Esophagus (tissue), 2 donors: ENCODE measurements around the gene OR51E1. TPM values are rescaled to one million over a fixed set of nuclear protein-coding genes. Genes with fewer than 3 reads are reported as not detected.

Source experiments
- H3K27ac ChIP-seq, 2 donors: one replicate each; pipeline ENCODE4 v1.5.1; 2013; ENCODE audit warnings: low read depth in 2 of 2, mild to moderate bottlenecking in 2 of 2, inconsistent platforms in 1 of 2, low read length in 1 of 2, moderate library complexity in 1 of 2
- H3K27me3 ChIP-seq, 2 donors: one replicate each; pipeline ENCODE4 v1.6.1; 2013; ENCODE audit warnings: low read length in 2 of 2, control low read depth in 1 of 2, mild to moderate bottlenecking in 1 of 2; ENCODE audit not compliant: insufficient read depth in 2 of 2, control insufficient read depth in 1 of 2
- H3K36me3 ChIP-seq, 2 donors: one replicate each; pipeline ENCODE4 v1.6.1; 2013; ENCODE audit warnings: low read length in 1 of 2; ENCODE audit not compliant: control insufficient read depth in 2 of 2, insufficient read depth in 2 of 2
- H3K4me1 ChIP-seq, 2 donors: one replicate each; pipeline ENCODE4 v1.6.1; 2013; ENCODE audit warnings: low read length in 1 of 2; ENCODE audit not compliant: control insufficient read depth in 2 of 2, insufficient read depth in 2 of 2
- H3K4me3 ChIP-seq, 2 donors: one replicate each; pipeline ENCODE4 v1.5.1; 2013; ENCODE audit warnings: low read length in 2 of 2, mild to moderate bottlenecking in 2 of 2, low read depth in 1 of 2, moderate library complexity in 1 of 2
- H3K9me3 ChIP-seq, 2 donors: one replicate each; pipeline ENCODE4 v1.6.1; 2013; ENCODE audit warnings: mild to moderate bottlenecking in 2 of 2, low read depth in 1 of 2, low read length in 1 of 2, moderate library complexity in 1 of 2; ENCODE audit not compliant: control insufficient read depth in 2 of 2, insufficient read depth in 1 of 2
- WGBS, 2 donors: extraction: QIAGEN DNeasy Blood & Tissue Kit; methylation state at CpG; one replicate each; pipeline ENCODE4 v1.1.7; 2013; 5-methylcytosine and 5-hydroxymethylcytosine counted together
- polyA plus RNA-seq, 2 donors: library from polyadenylated mRNA; stranded (reverse); fragments of 200-250 nt; gene quantifications; one replicate each; pipeline ENCODE4 v1.2.3, GENCODE V29; 2013
- donor health status: healthy with polysubstance abuse.
- donor health status: Bipolar disorder and iron deficiency.

Gene OR51E1, protein sequence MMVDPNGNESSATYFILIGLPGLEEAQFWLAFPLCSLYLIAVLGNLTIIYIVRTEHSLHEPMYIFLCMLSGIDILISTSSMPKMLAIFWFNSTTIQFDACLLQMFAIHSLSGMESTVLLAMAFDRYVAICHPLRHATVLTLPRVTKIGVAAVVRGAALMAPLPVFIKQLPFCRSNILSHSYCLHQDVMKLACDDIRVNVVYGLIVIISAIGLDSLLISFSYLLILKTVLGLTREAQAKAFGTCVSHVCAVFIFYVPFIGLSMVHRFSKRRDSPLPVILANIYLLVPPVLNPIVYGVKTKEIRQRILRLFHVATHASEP
- polyA plus RNA-seq = under 1 TPM; 0.04 to 0.06 TPM

DNA sequence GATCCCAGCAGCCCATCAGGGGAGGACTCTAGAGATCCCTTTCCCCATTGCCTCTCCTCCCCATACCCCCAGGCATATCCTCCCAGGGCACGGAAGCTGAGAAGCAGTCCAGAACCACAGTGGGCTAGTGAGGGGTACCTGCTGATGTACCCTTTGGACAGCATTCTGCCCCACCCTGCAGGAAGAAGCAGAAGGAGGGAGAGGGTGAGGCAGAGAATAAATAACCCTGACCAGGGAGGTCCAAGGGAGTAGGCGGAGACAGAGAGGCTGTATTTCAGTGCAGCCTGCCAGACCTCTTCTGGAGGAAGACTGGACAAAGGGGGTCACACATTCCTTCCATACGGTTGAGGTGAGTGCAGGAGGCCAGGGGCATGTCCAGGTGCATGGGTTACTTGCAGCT, at the start of gene OR51E1:
OR51E1 (plus strand) TSS at position 301 of the 400 bp plus-strand sequence. CDS start 8,545 bp downstream, outside the sequence.
- Histone ChIP-seq H3K4me3 (no peak within 1 kb of the TSS), H3K9me3 (no peaks in the 10 kb centered on the region), H3K4me1 (no peaks in the 10 kb centered on the region), H3K36me3 (no peaks in the 10 kb centered on the region), H3K27me3 (no peaks in the 10 kb centered on the region), H3K27ac (no peak within 1 kb of the TSS)
- 74 to 78% methylated on average over 3 of the region's 3 CpGs for WGBS, 2 donors

DNA sequence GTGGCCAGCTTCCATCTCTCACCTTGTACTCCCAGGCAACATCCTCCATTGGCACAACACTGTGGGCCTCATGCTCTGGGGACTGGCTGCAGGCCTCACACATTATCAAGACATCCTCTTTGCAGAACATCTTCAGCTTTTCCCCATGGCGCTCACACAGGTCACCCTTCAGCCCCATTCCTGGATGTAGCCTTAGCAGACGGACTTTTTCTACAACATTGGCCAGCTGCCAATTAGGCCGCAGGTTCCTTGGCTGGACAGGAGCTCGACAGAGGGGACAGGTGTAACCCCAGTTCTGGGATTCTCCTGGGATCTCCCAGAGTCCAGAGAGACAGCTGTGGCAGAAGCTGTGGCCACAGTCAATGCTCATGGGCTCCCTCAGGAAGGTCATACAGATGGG, 38.7 kb upstream of the OR51E1 start:
- WGBS, 2 donors = 92 to 94% methylated on average over 4 of the region's 4 CpGs
- H3K27me3 ChIP-seq = no peaks in the 10 kb centered on the region
- no peak overlapping the region for H3K27ac ChIP-seq
- no peak overlapping the region for H3K4me3 ChIP-seq
- H3K36me3 ChIP-seq = peaks cover 23 to 32% of the 10 kb centered on the region in 2 donors
- peaks cover 0 to 3% of the 10 kb centered on the region in 2 donors for H3K4me1 ChIP-seq
- H3K9me3 ChIP-seq = no peaks in the 10 kb centered on the region

DNA sequence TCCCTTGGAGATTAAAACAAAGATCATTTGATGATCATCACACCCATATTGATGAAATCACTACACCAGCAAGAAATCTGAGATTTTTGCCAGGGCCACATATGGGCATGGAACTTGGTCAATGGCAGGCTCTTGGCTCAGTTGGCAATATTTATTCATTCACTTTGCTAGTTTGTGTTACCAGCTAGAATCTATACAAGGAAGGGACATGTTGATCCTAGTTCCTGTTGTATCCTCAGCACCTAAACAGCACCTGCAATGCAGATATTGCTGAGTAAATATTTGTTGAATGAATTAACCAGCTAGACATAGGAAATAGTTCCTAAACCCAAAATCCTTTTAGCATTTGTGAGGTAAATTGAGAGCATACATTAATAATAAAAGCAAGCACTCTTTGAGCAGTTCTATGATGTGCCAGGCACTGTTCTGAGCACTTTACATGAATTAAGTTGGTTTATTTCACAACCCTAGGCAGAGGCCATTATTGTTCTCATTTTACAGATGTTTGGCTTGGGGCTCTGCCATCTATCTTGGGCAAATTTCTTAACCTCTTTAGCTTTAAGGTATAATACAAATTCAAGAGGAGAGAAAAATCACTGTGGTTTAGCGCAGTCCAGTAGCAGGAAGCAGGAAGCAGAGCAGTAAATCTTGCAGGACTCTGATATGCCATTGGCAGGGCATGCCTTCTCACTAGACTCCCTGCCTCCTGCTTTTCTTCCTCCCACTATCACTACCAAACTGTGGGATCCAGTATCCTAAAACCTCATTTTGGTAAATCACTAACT, 37.4 kb upstream of the OR51E1 start:
- H3K4me1 ChIP-seq = no peaks in the 10 kb centered on the region
- H3K9me3 ChIP-seq = no peaks in the 10 kb centered on the region
- 34 to 53% methylated on average over 1 of the region's 1 CpG for WGBS, 2 donors
- H3K36me3 ChIP-seq = peaks cover 14 to 20% of the 10 kb centered on the region in 2 donors
- no peaks in the 10 kb centered on the region for H3K27me3 ChIP-seq
- peak overlapping the region; percentile 6 to 88 for H3K4me3 ChIP-seq
- H3K27ac ChIP-seq = no peak overlapping the region

DNA sequence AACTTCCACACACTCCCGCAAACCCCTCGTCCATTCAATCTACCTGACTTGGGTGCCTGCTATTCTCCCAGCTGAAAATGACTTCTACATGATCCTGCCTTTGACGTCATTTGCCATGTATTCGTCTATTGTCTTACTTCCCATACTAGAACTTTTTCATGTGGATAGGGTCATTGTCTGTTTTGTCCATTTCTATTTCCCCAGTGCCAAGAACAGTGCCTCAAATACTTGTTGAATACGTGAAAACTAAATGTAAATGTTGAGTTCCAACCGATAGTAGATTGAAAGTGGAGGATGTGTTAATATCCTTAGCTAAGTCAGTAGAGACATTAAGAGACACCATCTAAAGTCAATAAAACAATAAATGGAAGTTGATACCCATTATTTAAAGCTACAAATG, 36.7 kb upstream of the OR51E1 start:
- Histone ChIP-seq H3K27me3 (no peaks in the 10 kb centered on the region), H3K36me3 (peaks cover 7 to 13% of the 10 kb centered on the region in 2 donors), H3K27ac (no peak overlapping the region), H3K4me3 (peak overlapping the region; percentile 6 to 88), H3K4me1 (no peaks in the 10 kb centered on the region), H3K9me3 (no peaks in the 10 kb centered on the region)
- WGBS, 2 donors = 33 to 41% methylated on average over 6 of the region's 6 CpGs

DNA sequence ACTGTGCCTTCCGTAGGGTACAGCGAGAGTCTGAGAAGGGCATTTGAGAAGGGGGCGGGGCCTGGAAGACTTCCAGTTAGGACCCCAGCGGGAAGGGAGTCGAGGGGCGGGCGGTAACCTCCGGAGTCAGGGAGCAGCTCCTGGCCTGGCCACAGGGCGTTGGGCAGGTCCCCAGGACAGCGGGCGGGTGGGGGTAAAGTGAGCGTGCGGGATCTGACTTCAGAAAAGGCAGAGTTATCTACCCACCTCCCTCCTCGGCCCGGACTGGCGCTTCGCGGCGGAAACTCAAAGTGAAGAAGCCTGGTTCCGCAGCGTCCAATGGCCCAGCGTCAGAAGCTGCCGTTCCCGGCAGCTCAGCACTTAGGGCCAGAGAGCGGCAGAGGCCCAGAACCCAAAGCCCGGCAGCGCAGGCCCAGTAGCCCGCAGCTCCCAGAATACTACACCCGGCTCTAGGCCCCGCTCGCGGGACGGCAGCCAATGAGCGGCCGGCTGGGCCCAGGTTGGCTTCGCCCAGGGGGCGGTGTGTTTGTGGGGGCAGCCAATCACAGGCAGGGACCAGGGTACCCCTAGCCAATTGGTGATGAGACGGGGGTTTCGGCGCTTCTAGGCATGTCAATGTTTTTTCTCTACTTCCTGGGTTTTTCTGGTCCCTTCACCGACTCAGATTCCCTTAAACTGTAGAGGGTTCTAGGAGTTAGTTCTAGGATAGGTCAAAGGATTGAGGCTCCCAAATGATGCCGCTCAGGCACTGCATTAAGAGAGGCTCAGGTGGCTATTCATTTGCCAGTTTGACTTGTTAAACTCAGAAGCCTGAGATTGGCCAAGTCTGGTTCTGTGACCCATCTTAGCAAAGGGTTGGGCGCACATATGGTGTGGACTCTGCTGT, 35.8 kb upstream of the OR51E1 start, which contains the start of gene TRIM68:
TRIM68 (minus strand) TSS at position 451 of the 886 bp plus-strand sequence. CDS start 2,727 bp downstream, outside the sequence.
- 4% methylated on average over 43 of the region's 43 CpGs for WGBS, 2 donors
- peak within 1 kb of the TSS; percentile 83 to 88 for H3K4me3 ChIP-seq
- H3K27ac ChIP-seq = peak within 1 kb of the TSS; percentile 89
- H3K36me3 ChIP-seq = peaks cover 4 to 7% of the 10 kb centered on the region in 2 donors
- H3K4me1 ChIP-seq = no peaks in the 10 kb centered on the region
- no peaks in the 10 kb centered on the region for H3K9me3 ChIP-seq
- H3K27me3 ChIP-seq = no peaks in the 10 kb centered on the region

DNA sequence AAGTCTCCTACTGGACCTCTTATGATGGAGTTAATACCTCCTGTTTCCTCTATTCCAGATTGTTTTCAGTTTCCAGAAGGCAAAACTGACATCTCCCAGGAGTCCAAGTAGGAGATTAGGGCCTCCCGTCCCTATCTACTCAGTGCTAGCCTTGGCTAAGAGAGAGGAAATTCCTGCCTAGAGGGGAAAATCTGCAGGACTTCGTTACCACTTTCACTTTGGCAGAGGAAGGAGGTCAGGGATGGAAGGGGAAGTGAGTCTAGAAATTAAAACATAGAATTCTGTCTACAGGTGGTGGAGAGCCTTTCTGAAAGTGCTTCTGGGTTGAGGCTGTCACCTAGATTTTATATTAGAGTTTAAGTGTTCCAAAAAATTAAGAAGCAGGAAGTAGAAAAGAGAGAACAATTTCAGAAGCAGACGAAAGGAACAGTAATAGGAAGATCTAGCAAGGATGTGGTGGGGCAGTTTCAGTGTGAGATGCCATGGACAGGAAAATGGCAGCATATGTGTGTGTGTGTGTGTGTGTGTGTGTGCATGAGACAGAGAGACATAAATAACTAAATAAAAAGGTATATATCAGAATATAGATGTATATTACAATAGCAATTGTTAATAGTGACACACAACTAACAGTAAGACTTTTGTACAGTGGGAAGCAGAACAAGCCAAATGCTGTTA, 33.4 kb upstream of the OR51E1 start:
- no peaks in the 10 kb centered on the region for H3K36me3 ChIP-seq
- H3K27ac ChIP-seq = peak overlapping the region in 1 of 2 donors; percentile 9
- no peak overlapping the region for H3K4me3 ChIP-seq
- no peaks in the 10 kb centered on the region for H3K4me1 ChIP-seq
- 27 to 37% methylated on average over 3 of the region's 3 CpGs for WGBS, 2 donors
- H3K9me3 ChIP-seq = no peaks in the 10 kb centered on the region
- H3K27me3 ChIP-seq = no peaks in the 10 kb centered on the region

DNA sequence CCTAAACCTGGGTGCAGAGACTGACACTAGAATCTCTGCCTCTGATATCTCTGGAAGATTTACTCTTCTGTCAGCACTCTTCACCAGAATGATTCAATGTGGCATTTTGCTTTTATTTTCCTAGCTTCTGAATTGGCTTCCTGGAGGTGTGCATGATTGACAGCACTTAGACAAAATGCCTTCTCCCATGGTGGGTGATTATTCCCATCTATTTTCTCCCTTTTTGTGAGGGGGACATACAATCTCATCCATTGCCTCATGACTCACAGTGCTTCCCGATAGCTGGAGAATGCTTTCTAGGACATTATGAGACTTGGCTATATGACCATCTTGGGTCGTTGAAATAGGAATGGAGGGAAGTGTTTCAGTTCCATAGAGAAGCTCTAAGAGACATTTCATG, 31.8 kb upstream of the OR51E1 start:
- WGBS, 2 donors = 86 to 89% methylated on average over 2 of the region's 2 CpGs
- H3K4me3 ChIP-seq = no peak overlapping the region

DNA sequence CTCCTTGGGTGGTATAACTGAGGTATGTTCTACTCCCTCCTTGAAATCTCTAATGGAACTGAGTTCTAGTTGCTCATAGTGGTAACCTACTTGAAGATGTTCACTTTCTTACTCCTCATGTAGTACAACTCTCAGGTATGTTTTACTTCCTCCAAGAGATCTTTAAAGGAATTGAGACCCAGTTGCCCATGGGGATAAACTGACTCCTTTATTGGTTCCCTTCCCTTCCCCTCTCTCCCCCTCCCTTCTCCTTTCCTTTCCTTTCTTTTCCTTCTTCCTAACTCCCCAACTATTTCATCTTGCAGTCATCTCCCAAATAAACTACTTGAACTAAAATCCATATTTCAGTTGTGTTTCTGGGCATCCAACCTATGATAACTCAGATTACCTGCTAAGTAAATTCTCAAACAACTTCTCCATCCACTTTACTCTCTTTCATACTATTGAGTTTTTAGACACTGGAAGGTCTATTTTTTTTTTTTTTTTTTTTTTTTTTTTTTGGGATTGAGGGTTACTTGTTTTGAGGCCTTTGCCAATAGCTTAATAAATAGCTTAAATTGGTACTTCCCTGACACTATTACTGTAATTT, 27.8 kb upstream of the OR51E1 start:
- Histone ChIP-seq H3K27me3 (no peaks in the 10 kb centered on the region), H3K36me3 (no peaks in the 10 kb centered on the region), H3K27ac (no peak overlapping the region), H3K9me3 (no peaks in the 10 kb centered on the region), H3K4me3 (no peak overlapping the region), H3K4me1 (no peaks in the 10 kb centered on the region)

More for the DNA sequence above, 31.8 kb upstream of the OR51E1 start:
- H3K27ac ChIP-seq = no peak overlapping the region
- H3K36me3 ChIP-seq = no peaks in the 10 kb centered on the region
- no peaks in the 10 kb centered on the region for H3K9me3 ChIP-seq
- no peaks in the 10 kb centered on the region for H3K4me1 ChIP-seq
- H3K27me3 ChIP-seq = no peaks in the 10 kb centered on the region
